Dedifferentiated amniotic fluid mesenchymal stem cell (primary cell): ENCODE results near the gene CD52.
A peak's percentile ranks its signal among the peaks of the same experiment; 100 is the strongest.

Experiments used
- DNase-seq: peaks from one replicate; pipeline ENCODE4 v3.0.0-alpha.2; 2016; ENCODE audit errors: extremely low spot score

The CD52 gene

GRCh38 chr1:26354972-26355371, 37.2 kb downstream of the CD52 start:
- DNase-seq: no peak

GRCh38 chr1:26356106-26356505, 38.3 kb downstream of the CD52 start:
- no peak for DNase-seq

GRCh38 chr1:26357121-26357602, 39.4 kb downstream of the CD52 start:
- no peak for DNase-seq

GRCh38 chr1:26358411-26359384, 40.9 kb downstream of the CD52 start:
- no peak for DNase-seq

GRCh38 chr1:26359981-26360806, 42.4 kb downstream of the CD52 start:
- DNase-seq: no peak

- no peak for DNase-seq
Measured at GRCh38 chr1:26360807-26361604, 43.2 kb downstream of the CD52 start.

GRCh38 chr1:26361605-26362122, 43.9 kb downstream of the CD52 start:
- no peak for DNase-seq

GRCh38 chr1:26362331-26362730, 44.6 kb downstream of the CD52 start:
- DNase-seq: no peak

- peak; percentile 33 for DNase-seq
Measured at GRCh38 chr1:26363549-26364448, 46.0 kb downstream of the CD52 start.

GRCh38 chr1:26364956-26365355, 47.2 kb downstream of the CD52 start:
- DNase-seq: no peak

GRCh38 chr1:26367441-26367840, 49.7 kb downstream of the CD52 start:
- no peak for DNase-seq

GRCh38 chr1:26368006-26368405, 50.2 kb downstream of the CD52 start:
- DNase-seq: no peak

GRCh38 chr1:26368486-26368885, 50.7 kb downstream of the CD52 start:
- DNase-seq: no peak
